Tibial nerve (tissue), 4 donors: Measurements from ENCODE around the gene DISC1.

Source experiments
- EP300 ChIP-seq, 2 donors: sonication (generic); formaldehyde crosslinking; IDR thresholded peaks; one replicate each; pipeline ENCODE4 v1.6.1; 2017; ENCODE audit warnings: antibody characterized with exemption in 2 of 2, mild to moderate bottlenecking in 1 of 2
- TF ChIP-seq, protein P1 (sequence below), 5 experiments: fragments of 200-600 bp in 3 of 5; fragments of 450-650 bp in 2 of 5; sonication (generic) in 3 of 5; IDR thresholded peaks; one replicate each; pipeline ENCODE4 v1.5.1; 2016 to 2019; ENCODE audit warnings: antibody characterized with exemption in 5 of 5, mild to moderate bottlenecking in 3 of 5, moderate library complexity in 2 of 5

GRCh38 chr1:231972111-231972445 lies 345.5 kb downstream of the DISC1 start:
- TF ChIP-seq, protein P1, sequence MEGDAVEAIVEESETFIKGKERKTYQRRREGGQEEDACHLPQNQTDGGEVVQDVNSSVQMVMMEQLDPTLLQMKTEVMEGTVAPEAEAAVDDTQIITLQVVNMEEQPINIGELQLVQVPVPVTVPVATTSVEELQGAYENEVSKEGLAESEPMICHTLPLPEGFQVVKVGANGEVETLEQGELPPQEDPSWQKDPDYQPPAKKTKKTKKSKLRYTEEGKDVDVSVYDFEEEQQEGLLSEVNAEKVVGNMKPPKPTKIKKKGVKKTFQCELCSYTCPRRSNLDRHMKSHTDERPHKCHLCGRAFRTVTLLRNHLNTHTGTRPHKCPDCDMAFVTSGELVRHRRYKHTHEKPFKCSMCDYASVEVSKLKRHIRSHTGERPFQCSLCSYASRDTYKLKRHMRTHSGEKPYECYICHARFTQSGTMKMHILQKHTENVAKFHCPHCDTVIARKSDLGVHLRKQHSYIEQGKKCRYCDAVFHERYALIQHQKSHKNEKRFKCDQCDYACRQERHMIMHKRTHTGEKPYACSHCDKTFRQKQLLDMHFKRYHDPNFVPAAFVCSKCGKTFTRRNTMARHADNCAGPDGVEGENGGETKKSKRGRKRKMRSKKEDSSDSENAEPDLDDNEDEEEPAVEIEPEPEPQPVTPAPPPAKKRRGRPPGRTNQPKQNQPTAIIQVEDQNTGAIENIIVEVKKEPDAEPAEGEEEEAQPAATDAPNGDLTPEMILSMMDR (IDR thresholded peaks at IDR 0.05): no peak
- TF ChIP-seq EP300 (IDR thresholded peaks at IDR 0.05): no peak
